ENCODE data around the gene GTF3C1. TPM values are rescaled to one million over a fixed set of nuclear protein-coding genes. Genes with fewer than 3 reads are reported as not detected.

GTF3C1 gene
- total RNA-seq, 1 donor from 2014 or later: 69.9 TPM

DNA sequence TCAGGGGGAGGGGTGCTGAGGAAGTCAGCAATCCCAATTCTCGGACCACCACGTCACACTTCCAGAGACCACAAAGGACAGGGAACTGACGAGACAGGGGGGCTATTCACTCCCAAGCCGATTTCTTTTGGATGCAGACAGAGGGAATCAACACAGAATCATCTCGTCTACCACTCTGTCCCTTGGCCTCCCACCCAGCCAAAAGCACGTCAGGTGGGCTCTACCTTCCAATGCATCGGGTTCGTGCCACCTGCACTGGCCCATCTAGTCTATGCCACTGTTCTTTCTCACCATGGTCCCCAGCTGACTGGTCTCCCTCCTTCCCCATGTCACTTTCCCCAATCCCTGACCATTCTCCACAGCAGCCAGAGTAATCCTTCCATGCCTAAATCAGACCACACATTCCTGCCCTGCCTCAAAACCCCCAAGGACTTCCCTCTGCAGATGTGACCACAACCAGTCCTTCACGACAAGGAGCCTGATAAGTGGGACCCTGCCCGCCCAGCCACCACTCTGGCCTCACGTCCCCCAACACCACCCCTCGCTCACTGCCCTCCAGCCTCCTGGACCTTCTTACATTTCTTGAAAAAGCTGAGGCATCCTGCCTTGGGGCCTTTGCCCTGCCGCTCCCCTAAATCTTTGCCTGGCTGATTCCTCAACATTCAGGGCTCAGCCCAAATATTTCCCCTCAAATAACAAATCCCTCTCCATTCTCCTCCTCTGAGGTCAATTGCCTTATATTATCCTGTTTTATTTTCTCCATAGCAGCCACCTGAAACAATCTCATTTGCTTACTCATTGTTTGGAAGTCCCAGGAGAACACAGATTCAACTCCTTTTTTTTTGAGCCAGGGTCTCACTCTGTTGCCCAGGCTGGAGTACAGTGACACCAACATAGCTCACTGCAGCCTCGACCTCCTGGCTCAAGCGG, 77.4 kb downstream of the GTF3C1 start:
- Mint-ChIP-seq H3K27me3 (ENCODE audit: insufficient read depth) (no peaks in the 10 kb centered on the region), H3K9me3 (no peaks in the 10 kb centered on the region), H3K4me1 (ENCODE audit: low read depth) (no peaks in the 10 kb centered on the region), H3K27ac (no peak overlapping the region), H3K36me3 (ENCODE audit: low read depth) (peaks cover 64% of the 10 kb centered on the region), H3K4me3 (no peak overlapping the region)
- intact Hi-C loops (cut with micrococcal nuclease): no loop called here
- no peak for DNase-seq (ENCODE audit: low spot score)

DNA sequence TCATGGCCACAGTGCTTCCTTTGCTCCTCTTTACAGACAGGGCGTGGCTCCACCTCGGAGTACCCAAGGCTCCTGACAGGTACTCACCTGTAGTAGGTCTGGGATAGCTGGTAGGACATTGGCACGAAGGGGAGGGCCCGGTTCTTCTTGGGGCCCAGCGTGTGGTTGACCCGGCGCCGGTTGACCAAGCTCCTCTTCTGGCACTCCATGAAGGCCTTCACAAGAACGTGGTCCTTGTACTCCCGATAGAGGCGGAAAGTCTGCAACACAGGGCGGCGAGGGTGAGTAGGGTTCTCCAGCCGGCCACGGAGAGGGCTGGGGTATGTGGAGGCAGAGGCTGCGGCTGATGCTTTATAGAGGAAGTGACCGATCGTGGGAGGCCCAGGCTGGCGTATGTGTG, 78.1 kb downstream of the GTF3C1 start:
- no peak for DNase-seq (ENCODE audit: low spot score)
- no peaks in the 10 kb centered on the region for H3K27me3 Mint-ChIP-seq (ENCODE audit: insufficient read depth)
- no peak overlapping the region for H3K27ac Mint-ChIP-seq
- intact Hi-C loops (cut with micrococcal nuclease): no loop called here
- H3K9me3 Mint-ChIP-seq: no peaks in the 10 kb centered on the region
- H3K36me3 Mint-ChIP-seq (ENCODE audit: low read depth): peaks cover 59% of the 10 kb centered on the region
- no peak overlapping the region for H3K4me3 Mint-ChIP-seq
- H3K4me1 Mint-ChIP-seq (ENCODE audit: low read depth): no peaks in the 10 kb centered on the region

DNA sequence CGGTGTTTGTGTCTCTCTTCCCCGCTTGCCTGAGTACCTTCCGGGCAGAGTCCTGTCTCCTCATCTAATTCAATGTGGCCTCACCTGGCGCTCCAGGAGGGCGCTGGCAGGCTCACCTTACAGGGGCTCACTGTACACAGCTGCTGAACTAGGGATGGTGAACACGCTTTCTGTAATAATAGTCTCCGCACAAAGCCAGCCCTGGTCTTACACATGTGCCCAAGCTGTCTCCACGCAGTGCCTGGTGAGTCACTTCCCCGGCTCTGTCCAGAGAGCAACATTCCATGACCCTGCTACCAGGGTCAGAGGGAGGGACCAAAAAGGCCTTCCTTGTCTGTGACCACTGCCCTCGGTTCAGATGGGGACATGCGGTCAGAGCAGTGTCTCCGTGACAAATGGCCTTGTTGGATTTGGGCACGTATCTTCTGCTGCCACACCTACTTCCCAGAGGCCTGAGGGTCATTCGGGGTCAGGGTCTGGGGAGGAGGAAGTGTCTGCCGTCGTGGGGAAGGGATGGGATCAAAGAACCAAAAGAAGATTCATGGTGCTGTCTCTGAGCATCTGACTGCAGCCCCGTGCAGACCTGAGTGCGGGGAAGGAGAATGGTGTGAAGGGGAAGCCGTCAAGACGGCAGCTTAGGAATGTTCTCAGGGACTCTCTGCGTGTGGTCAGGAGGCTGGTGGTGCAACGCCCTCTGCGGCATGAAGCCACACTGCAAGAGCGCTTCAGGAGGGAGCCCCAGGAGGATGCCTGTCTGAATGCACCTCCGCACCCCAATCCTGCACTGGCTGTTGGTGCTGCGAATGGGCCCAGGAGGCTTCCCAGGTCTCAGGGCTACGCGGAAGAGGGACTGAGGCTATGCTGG, 78.9 kb downstream of the GTF3C1 start:
- Mint-ChIP-seq H3K27me3 (ENCODE audit: insufficient read depth) (no peaks in the 10 kb centered on the region), H3K36me3 (ENCODE audit: low read depth) (peaks cover 64% of the 10 kb centered on the region), H3K27ac (no peak overlapping the region), H3K4me3 (no peak overlapping the region), H3K9me3 (no peaks in the 10 kb centered on the region), H3K4me1 (ENCODE audit: low read depth) (no peaks in the 10 kb centered on the region)
- intact Hi-C loops (cut with micrococcal nuclease): no loop called here
- no peak for DNase-seq (ENCODE audit: low spot score)

DNA sequence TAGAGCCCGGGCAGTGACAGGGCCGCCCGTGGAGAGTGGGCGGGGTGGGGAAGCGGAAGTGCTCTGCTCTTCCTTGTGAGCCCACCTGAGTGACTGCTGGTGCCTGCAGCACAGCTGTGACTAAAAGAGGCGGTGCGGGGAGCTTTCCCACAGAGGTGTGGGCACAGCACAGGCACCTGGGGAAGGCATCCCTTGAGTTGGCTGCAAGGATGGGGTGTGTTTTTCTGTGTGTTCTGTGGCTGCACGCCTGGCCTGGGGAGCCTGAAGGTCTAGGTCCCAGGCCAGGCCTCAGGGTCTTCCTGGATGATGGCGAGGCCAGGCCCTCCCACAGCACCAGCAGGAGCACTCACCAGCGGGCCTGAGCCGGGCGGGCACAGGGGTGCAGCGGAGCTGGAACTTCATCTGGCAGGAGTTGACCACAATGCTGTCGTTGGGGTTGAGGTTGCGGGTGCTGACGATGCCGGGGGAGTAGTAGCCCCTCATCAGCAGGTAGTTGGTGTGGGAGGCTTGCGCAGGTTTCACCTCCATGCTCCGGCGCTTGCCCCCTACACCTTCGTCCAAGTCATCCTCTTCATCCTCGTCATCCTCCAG, 80.7 kb downstream of the GTF3C1 start:
- no peaks in the 10 kb centered on the region for H3K9me3 Mint-ChIP-seq
- H3K27me3 Mint-ChIP-seq (ENCODE audit: insufficient read depth): no peaks in the 10 kb centered on the region
- peaks cover 60% of the 10 kb centered on the region for H3K36me3 Mint-ChIP-seq (ENCODE audit: low read depth)
- no peak overlapping the region for H3K27ac Mint-ChIP-seq
- no peak overlapping the region for H3K4me3 Mint-ChIP-seq
- intact Hi-C loops (cut with micrococcal nuclease): no loop called here
- no peaks in the 10 kb centered on the region for H3K4me1 Mint-ChIP-seq (ENCODE audit: low read depth)
- no peak for DNase-seq (ENCODE audit: low spot score)

DNA sequence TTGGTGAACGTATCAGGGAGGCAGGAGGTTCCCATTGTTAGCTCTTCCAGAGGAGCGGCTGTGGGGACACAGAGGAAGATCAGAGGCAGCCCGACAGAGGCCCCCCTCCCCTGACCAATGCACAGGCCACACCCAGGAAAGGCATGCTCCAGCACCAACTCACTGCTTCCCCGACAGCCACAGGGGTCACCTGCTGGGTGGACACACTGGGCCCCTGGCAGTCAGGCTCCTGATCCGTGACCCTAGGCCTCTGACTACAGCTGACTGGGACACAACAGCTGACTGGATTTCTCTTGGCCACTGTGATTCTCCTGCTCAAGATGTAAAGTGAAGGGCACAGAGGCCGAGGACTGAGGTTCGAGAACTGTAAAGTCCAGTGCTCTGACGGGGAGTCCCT, 84.2 kb downstream of the GTF3C1 start:
- intact Hi-C loops (cut with micrococcal nuclease): no loop called here
- DNase-seq (ENCODE audit: low spot score): no peak
- H3K4me1 Mint-ChIP-seq (ENCODE audit: low read depth): peaks cover 7% of the 10 kb centered on the region
- peaks cover 37% of the 10 kb centered on the region for H3K36me3 Mint-ChIP-seq (ENCODE audit: low read depth)
- no peak overlapping the region for H3K4me3 Mint-ChIP-seq
- peak overlapping the region; percentile 48 for H3K27ac Mint-ChIP-seq
- no peaks in the 10 kb centered on the region for H3K27me3 Mint-ChIP-seq (ENCODE audit: insufficient read depth)
- H3K9me3 Mint-ChIP-seq: no peaks in the 10 kb centered on the region

DNA sequence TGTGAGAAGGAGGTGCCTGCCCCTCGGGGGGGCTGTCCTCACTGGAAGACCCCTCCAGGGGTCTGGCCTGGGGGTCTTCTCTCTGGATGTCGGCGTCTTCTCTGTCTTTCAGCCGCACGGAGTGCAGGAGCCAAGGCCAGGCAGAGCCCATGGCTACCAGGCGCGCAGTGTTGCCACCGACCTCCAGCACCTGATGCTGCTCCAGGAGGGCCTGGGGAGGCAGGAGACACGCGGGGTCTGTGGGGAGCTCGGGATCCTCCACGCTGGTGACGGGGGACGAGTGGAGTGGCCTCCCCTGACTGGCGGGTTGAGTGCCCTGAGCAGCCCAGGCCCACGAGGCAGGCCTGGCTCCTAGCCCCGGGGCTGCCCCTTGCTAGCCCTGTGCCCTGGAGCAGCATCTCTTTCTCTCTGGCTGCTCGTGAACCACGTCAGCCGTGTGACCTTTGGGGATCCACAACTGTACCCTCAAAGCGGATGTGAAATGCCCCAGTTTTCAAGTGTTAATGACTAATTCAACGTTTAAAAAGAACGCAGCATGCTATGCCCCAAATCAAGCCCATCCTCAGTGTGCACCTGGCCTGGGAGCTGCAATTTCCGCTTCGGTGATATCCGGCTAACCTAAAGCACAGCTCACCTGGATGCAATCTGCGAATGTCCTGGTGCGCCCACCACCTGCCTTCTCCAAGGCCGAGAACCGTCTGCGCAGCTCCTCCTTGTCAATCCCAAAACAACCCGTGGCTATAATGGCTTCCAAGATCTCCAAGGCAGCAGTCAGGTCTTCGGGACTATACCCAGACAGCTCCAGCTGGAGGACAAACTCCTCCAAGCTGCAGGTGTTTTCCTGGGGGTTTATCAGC, 84.9 kb downstream of the GTF3C1 start:
- no peak overlapping the region for H3K4me3 Mint-ChIP-seq
- H3K27me3 Mint-ChIP-seq (ENCODE audit: insufficient read depth): no peaks in the 10 kb centered on the region
- peaks cover 35% of the 10 kb centered on the region for H3K36me3 Mint-ChIP-seq (ENCODE audit: low read depth)
- intact Hi-C loops (cut with micrococcal nuclease): no loop called here
- H3K9me3 Mint-ChIP-seq: no peaks in the 10 kb centered on the region
- peak overlapping the region; percentile 48 for H3K27ac Mint-ChIP-seq
- DNase-seq (ENCODE audit: low spot score): no peak
- peaks cover 7% of the 10 kb centered on the region for H3K4me1 Mint-ChIP-seq (ENCODE audit: low read depth)

DNA sequence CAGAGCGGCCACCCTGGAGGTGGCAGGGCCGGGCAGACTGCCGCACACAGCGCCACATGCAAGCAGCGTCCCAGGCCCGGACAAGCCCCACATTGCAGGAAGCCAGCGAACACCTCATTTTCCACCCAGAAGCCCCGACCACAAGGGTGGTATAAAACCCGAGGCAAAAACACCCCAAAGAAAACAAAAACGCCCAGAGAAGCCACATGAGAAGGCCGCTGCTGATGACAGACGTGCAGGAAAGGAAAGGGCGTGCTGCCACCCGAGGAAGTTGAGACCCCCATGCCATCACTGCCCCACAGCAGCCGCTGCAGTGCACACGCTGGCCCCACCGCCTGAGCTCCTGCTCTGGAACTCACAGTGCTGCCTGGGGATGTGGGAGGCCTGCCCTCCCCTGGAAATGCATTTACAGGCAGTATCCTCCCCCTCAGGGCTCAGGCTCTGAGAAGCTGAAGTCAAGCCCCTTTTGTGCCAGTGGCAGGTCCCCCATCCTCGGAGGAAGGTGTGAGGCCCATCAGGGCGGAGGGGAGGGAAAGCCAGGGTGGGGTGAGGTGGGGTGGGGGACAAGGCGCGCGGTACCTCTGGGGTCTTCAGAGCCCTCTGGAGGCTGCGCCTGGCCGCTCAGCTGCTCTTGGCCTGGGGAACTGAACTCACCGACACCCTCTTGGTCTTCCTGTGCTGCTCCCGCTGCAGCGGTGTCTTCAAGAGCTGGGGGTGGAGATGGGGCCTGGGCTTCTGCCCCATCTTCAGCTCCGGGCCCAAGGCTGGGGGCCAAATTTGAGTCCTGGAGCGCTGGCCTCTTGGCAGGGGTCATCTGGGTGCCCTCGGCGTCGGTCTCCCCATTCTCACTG, 85.7 kb downstream of the GTF3C1 start:
- DNase-seq (ENCODE audit: low spot score): no peak
- H3K9me3 Mint-ChIP-seq: no peaks in the 10 kb centered on the region
- peaks cover 13% of the 10 kb centered on the region for H3K4me1 Mint-ChIP-seq (ENCODE audit: low read depth)

DNA sequence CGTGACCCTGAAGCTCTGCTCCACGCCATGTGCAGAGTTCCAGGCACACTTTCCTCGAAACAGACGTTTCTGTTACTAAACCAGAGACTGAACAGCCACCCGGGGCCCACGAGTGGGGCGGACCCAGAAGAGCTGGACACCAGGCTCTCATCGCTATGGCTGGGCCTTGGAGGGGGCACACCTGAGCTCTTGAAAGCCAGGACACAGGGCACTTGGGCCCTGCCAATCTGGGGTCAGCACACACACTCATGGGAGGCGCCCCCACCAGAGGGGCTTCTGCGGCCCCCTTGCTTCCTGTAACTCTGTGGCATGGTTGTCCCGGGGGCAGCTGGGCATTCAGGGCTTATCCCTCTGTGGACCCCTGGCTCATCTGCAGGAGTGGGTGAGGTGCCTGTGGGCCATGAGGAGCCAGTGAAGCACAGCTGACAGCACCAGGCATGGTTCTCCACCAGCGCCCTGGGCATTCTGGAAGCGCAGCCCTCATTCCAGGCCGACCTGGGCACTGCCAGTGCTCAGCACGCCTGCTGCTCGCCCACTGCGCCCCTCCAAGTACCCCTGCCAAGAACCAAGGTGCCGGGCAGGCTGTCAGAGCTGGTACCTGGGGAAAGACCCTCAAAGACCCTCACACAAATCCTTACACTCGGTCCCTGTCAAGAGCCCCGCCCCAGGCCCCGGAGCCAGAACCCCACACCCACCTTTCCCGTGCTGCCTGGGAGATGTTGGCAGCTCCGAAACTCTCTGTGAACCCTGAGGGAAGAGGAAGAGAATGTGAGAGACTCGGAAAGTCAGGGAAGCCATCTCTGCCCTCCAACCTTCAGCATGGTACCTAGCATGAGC, 86.6 kb downstream of the GTF3C1 start:
- intact Hi-C loops (cut with micrococcal nuclease): no loop called here
- DNase-seq (ENCODE audit: low spot score): no peak
- H3K4me3 Mint-ChIP-seq: no peak overlapping the region
- peaks cover 31% of the 10 kb centered on the region for H3K36me3 Mint-ChIP-seq (ENCODE audit: low read depth)
- peaks cover 13% of the 10 kb centered on the region for H3K4me1 Mint-ChIP-seq (ENCODE audit: low read depth)
- H3K27me3 Mint-ChIP-seq (ENCODE audit: insufficient read depth): no peaks in the 10 kb centered on the region
- H3K9me3 Mint-ChIP-seq: no peaks in the 10 kb centered on the region
- H3K27ac Mint-ChIP-seq: peak overlapping the region; percentile 63

More for the DNA sequence above, 85.7 kb downstream of the GTF3C1 start:
- Mint-ChIP-seq H3K36me3 (ENCODE audit: low read depth) (peaks cover 33% of the 10 kb centered on the region), H3K4me3 (no peak overlapping the region), H3K27ac (peak overlapping the region; percentile 63), H3K27me3 (ENCODE audit: insufficient read depth) (no peaks in the 10 kb centered on the region)
- intact Hi-C loops (cut with micrococcal nuclease): no loop called here

DNA sequence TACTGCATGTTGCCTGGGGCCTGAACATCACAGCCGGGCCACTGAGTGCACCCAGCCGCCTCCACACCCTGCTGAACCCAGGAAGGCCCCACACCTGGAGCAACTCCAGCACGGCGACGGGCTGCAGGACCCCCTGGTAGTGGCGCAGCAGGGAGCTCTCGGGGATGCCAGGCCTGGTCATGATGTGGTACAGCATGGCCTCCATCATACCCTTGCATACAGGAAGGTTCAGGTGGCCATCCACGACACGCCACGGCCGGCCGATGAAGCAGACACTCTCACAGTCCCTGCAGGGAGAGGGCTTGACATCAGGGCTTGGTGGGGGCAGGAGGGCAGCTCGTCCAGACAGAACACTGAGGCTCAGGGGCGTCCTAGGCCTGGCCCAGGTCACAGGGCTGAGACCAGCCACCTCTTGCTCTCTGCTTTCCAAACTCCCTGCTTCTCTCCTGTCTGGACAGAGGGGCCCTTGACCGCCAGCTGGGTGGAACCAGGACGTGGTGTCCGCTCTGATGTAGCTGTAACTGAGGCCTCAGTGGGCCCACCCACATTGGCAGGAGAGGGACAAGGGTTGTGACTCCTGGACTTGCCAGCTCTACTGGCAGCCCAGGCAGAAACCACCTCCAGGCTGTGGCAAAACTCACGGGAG, 87.4 kb downstream of the GTF3C1 start:
- Mint-ChIP-seq H3K4me3 (no peak overlapping the region), H3K9me3 (no peaks in the 10 kb centered on the region), H3K27me3 (ENCODE audit: insufficient read depth) (no peaks in the 10 kb centered on the region), H3K36me3 (ENCODE audit: low read depth) (peaks cover 27% of the 10 kb centered on the region), H3K4me1 (ENCODE audit: low read depth) (peaks cover 15% of the 10 kb centered on the region), H3K27ac (no peak overlapping the region)
- intact Hi-C loops (cut with micrococcal nuclease): no loop called here
- DNase-seq (ENCODE audit: low spot score): no peak

DNA sequence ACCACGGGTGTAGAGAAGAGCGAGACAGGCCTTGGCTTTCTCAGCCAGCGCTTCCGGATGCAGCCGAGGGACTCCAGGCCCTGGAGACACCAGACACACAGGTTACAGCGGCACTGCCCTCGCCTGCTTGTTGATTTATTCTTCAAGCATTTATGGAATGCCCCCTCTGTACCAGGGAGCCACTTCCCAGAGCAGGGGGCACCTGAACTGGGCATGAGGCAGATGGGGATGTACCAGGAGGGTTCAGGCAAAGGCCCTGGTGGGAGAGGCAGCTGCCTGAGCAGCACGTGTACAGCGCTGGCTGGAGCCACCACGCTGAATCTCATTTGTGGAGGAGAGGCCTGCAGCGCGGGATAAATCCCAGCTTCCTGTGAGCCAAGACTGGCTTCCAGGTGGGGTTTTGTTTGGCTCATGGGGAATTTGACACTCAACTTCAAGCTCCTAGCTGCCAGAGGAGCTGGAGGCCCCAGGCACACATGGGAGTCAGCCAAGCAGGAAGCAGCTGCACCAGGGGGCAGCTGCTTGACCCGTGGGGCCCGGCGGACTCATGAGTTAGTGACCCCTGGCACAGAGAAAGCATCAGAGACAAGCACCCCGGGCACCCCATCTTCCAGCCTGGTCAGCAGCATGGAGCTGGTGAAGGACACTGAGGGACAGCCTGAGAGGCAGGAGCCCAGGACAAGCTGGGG, 88.1 kb downstream of the GTF3C1 start:
- H3K4me1 Mint-ChIP-seq (ENCODE audit: low read depth): peaks cover 22% of the 10 kb centered on the region
- intact Hi-C loops (cut with micrococcal nuclease): no loop called here
- DNase-seq (ENCODE audit: low spot score): no peak
- no peak overlapping the region for H3K4me3 Mint-ChIP-seq
- no peaks in the 10 kb centered on the region for H3K9me3 Mint-ChIP-seq
- no peak overlapping the region for H3K27ac Mint-ChIP-seq
- peaks cover 26% of the 10 kb centered on the region for H3K36me3 Mint-ChIP-seq (ENCODE audit: low read depth)
- no peaks in the 10 kb centered on the region for H3K27me3 Mint-ChIP-seq (ENCODE audit: insufficient read depth)
